ENCODE data around the gene HS3ST6.

The HS3ST6 gene

GRCh38 chr16:1906055-1906845 is 12.0 kb downstream of the HS3ST6 start:
- no peak for TF ChIP-seq CTCF (IDR thresholded peaks at IDR 0.05; ENCODE audit: low read depth, low read length, missing control alignments)
- no peak overlapping the region for H3K4me3 ChIP-seq (ENCODE audit: low read depth, low read length)
- no peak overlapping the region for H3K27ac ChIP-seq
- peaks cover 33% of the 10 kb centered on the region for H3K27me3 ChIP-seq (replicated peaks)
- in situ Hi-C loops (cut with HindIII; ENCODE audit: low pct_ligation_motif_present, low sequenced_read_pairs): no loop called here
- no peak for DNase-seq
- no peaks in the 10 kb centered on the region for H3K36me3 ChIP-seq (replicated peaks)

- Histone ChIP-seq H3K27me3 (replicated peaks) (peaks cover 32% of the 10 kb centered on the region), H3K4me3 (ENCODE audit: low read depth, low read length) (no peak overlapping the region), H3K36me3 (replicated peaks) (no peaks in the 10 kb centered on the region), H3K27ac (no peak overlapping the region)
- no peak for DNase-seq
- TF ChIP-seq CTCF (IDR thresholded peaks at IDR 0.05; ENCODE audit: low read depth, low read length, missing control alignments): no peak
- in situ Hi-C loops (cut with HindIII; ENCODE audit: low pct_ligation_motif_present, low sequenced_read_pairs): no loop called here
Observed at GRCh38 chr16:1903845-1904840, 14.1 kb downstream of the HS3ST6 start.

- no peak for TF ChIP-seq CTCF (IDR thresholded peaks at IDR 0.05; ENCODE audit: low read depth, low read length, missing control alignments)
- no peaks in the 10 kb centered on the region for H3K36me3 ChIP-seq (replicated peaks)
- in situ Hi-C loops (cut with HindIII; ENCODE audit: low pct_ligation_motif_present, low sequenced_read_pairs): no loop called here
Observed at GRCh38 chr16:1903220-1903574, 15.0 kb downstream of the HS3ST6 start.

GRCh38 chr16:1902547-1903219 is 15.5 kb downstream of the HS3ST6 start:
- TF ChIP-seq CTCF (IDR thresholded peaks at IDR 0.05; ENCODE audit: low read depth, low read length, missing control alignments): no peak
- Histone ChIP-seq H3K4me3 (ENCODE audit: low read depth, low read length) (no peak overlapping the region), H3K36me3 (replicated peaks) (no peaks in the 10 kb centered on the region), H3K27ac (no peak overlapping the region), H3K27me3 (replicated peaks) (peaks cover 20% of the 10 kb centered on the region)
- in situ Hi-C loops (cut with HindIII; ENCODE audit: low pct_ligation_motif_present, low sequenced_read_pairs): no loop called here
- no peak for DNase-seq

More at GRCh38 chr16:1903220-1903574, 15.0 kb downstream of the HS3ST6 start:
- Histone ChIP-seq H3K4me3 (ENCODE audit: low read depth, low read length) (no peak overlapping the region), H3K27ac (no peak overlapping the region), H3K27me3 (replicated peaks) (peaks cover 23% of the 10 kb centered on the region)
- no peak for DNase-seq

GRCh38 chr16:1900452-1900774 is 17.8 kb downstream of the HS3ST6 start:
- in situ Hi-C loops (cut with HindIII; ENCODE audit: low pct_ligation_motif_present, low sequenced_read_pairs): no loop called here
- Histone ChIP-seq H3K4me3 (ENCODE audit: low read depth, low read length) (no peak overlapping the region), H3K27ac (no peak overlapping the region), H3K36me3 (replicated peaks) (no peaks in the 10 kb centered on the region), H3K27me3 (replicated peaks) (peaks cover 4% of the 10 kb centered on the region)
- TF ChIP-seq CTCF (IDR thresholded peaks at IDR 0.05; ENCODE audit: low read depth, low read length, missing control alignments): no peak
- no peak for DNase-seq

All from brain microvascular endothelial cell (primary cell).